Body of pancreas (tissue), 4 donors: Measurements from ENCODE around the gene ANO4. TPM values are rescaled to one million over a fixed set of nuclear protein-coding genes. Genes with fewer than 3 reads are reported as not detected.

ENCODE experiments used
- ATAC-seq: fragments of 150-250 bp; one replicate; pipeline ENCODE4 v1.9.1; 2016
- DNase-seq, 4 donors: peaks; one replicate each; pipeline ENCODE4 v3.0.0-alpha.2; 2019
- H3K27ac ChIP-seq, 4 donors: fragments of 200-600 bp; sonication (generic); 1 replicate in 3 of 4; 2 replicates in 1 of 4; pipeline versions ENCODE4 v1.5.1 to v1.6.1; 2016 to 2019; ENCODE audit warnings: mild to moderate bottlenecking in 1 of 4, mixed read lengths in 1 of 4, moderate library complexity in 1 of 4
- H3K27me3 ChIP-seq, 2 donors: fragments of 200-600 bp; sonication (generic); one replicate each; pipeline ENCODE4 v1.6.0; 2016; ENCODE audit warnings: mild to moderate bottlenecking in 1 of 2
- H3K36me3 ChIP-seq, 2 donors: fragments of 200-600 bp; sonication (generic); replicated peaks in 1 of 2; 2 replicates each; pipeline ENCODE4 v1.5.1; 2016; ENCODE audit warnings: low read depth in 2 of 2; ENCODE audit not compliant: insufficient read depth in 1 of 2
- H3K4me1 ChIP-seq: fragments of 200-600 bp; sonication (generic); one replicate; pipeline ENCODE4 v1.6.0; 2016
- H3K4me3 ChIP-seq, 2 donors: fragments of 200-600 bp; sonication (generic); 1 replicate in 1 of 2; 2 replicates in 1 of 2; pipeline ENCODE4 v1.5.1; 2016 to 2019
- H3K9me3 ChIP-seq, 3 donors: fragments of 200-600 bp; sonication (generic); 1 replicate in 2 of 3; 2 replicates in 1 of 3; pipeline ENCODE4 v1.5.1; 2016
- POLR2A ChIP-seq, 3 donors: fragments of 450-650 bp; IDR thresholded peaks; one replicate each; pipeline ENCODE4 v1.6.1; 2016; ENCODE audit warnings: antibody characterized with exemption in 3 of 3, mild to moderate bottlenecking in 2 of 3
- WGBS, 2 donors: methylation state at CpG; one replicate each; pipeline ENCODE4 v1.1.5; 2017; 5-methylcytosine and 5-hydroxymethylcytosine counted together
- intact Hi-C: fragments of 100-400 bp; cut with DNase I; formaldehyde crosslinking; loops from one replicate; pipeline ENCODE4 v1.15.1; 2023
- total RNA-seq, 2 donors: library from RNA; depleted of rRNA; stranded (reverse); fragments of >200 nt; gene quantifications; one replicate each; pipeline ENCODE4 v1.1.0, GENCODE V29; 2016
- TF ChIP-seq, protein P1 (sequence below), 7 experiments: fragments of 450-650 bp in 4 of 7; fragments of 200-600 bp in 3 of 7; sonication (generic) in 3 of 7; IDR thresholded peaks; one replicate each; pipeline ENCODE4 v1.5.1; 2016 to 2019; ENCODE audit warnings: antibody characterized with exemption in 7 of 7

ANO4 gene
- total RNA-seq, 2 donors from 2014 or later: 1.6 TPM; not detected in 1

DNA sequence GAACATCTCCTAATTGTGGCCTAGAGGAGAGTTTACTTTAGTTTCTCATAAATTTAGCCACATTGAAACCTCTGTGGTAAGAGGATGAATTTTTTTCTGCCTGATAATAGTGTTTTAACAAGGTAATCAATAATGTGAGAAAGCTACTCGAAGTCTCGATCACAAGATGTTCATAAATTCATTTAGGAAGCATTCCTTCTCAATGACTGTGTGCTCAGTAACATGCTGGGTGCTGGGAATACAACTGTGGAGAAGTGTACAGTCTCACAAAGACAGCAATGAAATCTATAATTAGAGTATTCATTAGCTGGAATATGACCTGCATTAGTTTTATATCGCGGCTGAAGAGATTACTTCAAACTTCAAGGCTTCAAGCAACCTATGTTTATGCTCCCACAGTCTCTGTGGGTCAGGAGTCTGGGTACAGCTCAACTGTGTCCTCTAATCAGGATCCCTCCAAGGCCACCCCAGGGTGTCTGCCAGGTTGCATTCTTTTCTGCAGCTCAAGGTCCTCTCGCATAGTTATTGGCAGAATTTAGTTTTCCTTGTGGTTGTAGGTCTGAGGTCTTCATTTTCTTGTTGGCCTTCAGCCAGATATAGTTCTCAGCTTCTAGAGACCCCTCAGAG lies 167.6 kb downstream of the ANO4 start:
- no peak overlapping the region for H3K27ac ChIP-seq
- 18 to 34% methylated on average over 5 of the region's 5 CpGs for WGBS, 2 donors
- TF ChIP-seq POLR2A (IDR thresholded peaks at IDR 0.05): no peak
- TF ChIP-seq, protein P1, sequence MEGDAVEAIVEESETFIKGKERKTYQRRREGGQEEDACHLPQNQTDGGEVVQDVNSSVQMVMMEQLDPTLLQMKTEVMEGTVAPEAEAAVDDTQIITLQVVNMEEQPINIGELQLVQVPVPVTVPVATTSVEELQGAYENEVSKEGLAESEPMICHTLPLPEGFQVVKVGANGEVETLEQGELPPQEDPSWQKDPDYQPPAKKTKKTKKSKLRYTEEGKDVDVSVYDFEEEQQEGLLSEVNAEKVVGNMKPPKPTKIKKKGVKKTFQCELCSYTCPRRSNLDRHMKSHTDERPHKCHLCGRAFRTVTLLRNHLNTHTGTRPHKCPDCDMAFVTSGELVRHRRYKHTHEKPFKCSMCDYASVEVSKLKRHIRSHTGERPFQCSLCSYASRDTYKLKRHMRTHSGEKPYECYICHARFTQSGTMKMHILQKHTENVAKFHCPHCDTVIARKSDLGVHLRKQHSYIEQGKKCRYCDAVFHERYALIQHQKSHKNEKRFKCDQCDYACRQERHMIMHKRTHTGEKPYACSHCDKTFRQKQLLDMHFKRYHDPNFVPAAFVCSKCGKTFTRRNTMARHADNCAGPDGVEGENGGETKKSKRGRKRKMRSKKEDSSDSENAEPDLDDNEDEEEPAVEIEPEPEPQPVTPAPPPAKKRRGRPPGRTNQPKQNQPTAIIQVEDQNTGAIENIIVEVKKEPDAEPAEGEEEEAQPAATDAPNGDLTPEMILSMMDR (IDR thresholded peaks at IDR 0.05): no peak

DNA sequence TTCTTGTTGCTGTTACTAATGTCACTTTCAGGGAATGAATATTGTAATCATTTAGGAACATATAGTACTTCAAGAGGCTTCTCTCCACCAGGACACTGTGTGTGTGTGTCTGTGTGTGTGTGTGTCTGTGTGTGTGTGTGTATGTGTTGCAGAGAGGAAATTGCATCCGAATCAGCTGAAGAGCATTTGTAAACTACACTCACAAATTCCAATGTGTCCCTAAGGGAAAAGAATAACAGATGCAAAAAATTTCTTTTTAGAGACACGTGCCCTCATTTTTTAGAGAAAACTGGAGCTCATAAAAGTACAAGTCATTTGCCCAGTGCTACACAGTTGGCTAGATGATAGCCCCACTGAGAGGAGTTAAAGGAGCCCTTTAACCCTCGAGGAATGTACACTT lies 168.8 kb downstream of the ANO4 start:
- no peaks in the 10 kb centered on the region for H3K36me3 ChIP-seq
- 69 to 74% methylated on average over 3 of the region's 3 CpGs for WGBS, 2 donors
- no peak overlapping the region for H3K4me3 ChIP-seq
- H3K27ac ChIP-seq: no peak overlapping the region
- TF ChIP-seq POLR2A (IDR thresholded peaks at IDR 0.05): no peak
- TF ChIP-seq, protein P1 (IDR thresholded peaks at IDR 0.05): no peak
- H3K9me3 ChIP-seq: no peaks in the 10 kb centered on the region
- ATAC-seq (no peak), DNase-seq (no peak)
- peaks cover 12% of the 10 kb centered on the region for H3K4me1 ChIP-seq
- intact Hi-C loops: no loop called here
- no peaks in the 10 kb centered on the region for H3K27me3 ChIP-seq

More for the DNA sequence above, 167.6 kb downstream of the ANO4 start:
- ATAC-seq (peak; percentile 69), DNase-seq (peak; percentile 32 to 56 (median 48))
- Histone ChIP-seq H3K9me3 (no peaks in the 10 kb centered on the region), H3K36me3 (no peaks in the 10 kb centered on the region), H3K27me3 (no peaks in the 10 kb centered on the region), H3K4me3 (no peak overlapping the region), H3K4me1 (peaks cover 12% of the 10 kb centered on the region)
- intact Hi-C loops: no loop called here

DNA sequence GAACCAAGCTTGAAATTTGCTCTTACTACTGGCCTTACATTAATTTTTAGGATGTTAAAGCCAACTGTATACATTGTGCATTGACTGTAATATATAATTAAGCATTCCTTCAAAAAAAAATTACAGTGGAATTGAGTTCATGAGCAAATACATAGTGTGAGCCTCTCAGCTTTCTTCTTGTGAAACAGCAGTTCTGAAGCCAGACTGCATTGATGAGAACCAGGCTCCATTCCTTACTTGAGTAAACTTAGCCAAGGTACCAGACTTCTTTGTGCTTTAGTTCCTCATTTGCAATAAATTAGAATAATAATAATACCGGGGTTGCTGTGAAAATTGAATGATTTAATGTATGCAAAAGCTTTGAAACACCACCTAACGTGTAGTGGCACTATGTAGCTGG lies 169.5 kb downstream of the ANO4 start:
- H3K36me3 ChIP-seq: no peaks in the 10 kb centered on the region
- no peaks in the 10 kb centered on the region for H3K9me3 ChIP-seq
- ATAC-seq (no peak), DNase-seq (no peak)
- intact Hi-C loops: no loop called here
- H3K4me1 ChIP-seq: peaks cover 12% of the 10 kb centered on the region
- no peaks in the 10 kb centered on the region for H3K27me3 ChIP-seq
- whole genome bisulfite sequencing, 2 donors: 54 to 57% methylated on average over 2 of the region's 2 CpGs
- no peak overlapping the region for H3K27ac ChIP-seq
- TF ChIP-seq POLR2A (IDR thresholded peaks at IDR 0.05): no peak
- TF ChIP-seq, protein P1 (IDR thresholded peaks at IDR 0.05): no peak
- no peak overlapping the region for H3K4me3 ChIP-seq

DNA sequence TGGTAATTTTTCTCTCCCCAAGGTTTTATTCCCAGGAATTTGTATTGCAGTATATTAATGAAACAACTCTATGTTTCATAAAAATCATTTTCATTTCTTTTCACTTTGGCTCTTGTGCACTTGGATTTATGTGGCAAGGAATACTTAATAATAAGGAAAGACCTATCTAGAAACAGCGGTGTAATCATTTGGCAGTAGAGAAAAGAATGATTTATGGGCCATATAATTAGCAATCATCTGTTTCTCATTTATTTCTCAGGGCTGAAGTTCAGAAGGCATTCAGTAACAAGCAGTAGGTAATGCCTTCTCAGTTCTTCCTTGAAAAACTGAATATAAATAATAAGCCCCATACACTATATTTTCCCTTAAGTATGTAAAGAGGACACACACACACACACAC lies 172.6 kb downstream of the ANO4 start:
- Histone ChIP-seq H3K27ac (no peak overlapping the region), H3K9me3 (no peaks in the 10 kb centered on the region), H3K4me1 (peaks cover 6% of the 10 kb centered on the region), H3K27me3 (no peaks in the 10 kb centered on the region), H3K4me3 (no peak overlapping the region), H3K36me3 (no peaks in the 10 kb centered on the region)
- ATAC-seq: no peak
- TF ChIP-seq, protein P1 (IDR thresholded peaks at IDR 0.05): no peak
- TF ChIP-seq POLR2A (IDR thresholded peaks at IDR 0.05): no peak
- WGBS, 2 donors: 45 to 62% methylated on average over 1 of the region's 1 CpG
- no peak for DNase-seq
- intact Hi-C loops: no loop called here

DNA sequence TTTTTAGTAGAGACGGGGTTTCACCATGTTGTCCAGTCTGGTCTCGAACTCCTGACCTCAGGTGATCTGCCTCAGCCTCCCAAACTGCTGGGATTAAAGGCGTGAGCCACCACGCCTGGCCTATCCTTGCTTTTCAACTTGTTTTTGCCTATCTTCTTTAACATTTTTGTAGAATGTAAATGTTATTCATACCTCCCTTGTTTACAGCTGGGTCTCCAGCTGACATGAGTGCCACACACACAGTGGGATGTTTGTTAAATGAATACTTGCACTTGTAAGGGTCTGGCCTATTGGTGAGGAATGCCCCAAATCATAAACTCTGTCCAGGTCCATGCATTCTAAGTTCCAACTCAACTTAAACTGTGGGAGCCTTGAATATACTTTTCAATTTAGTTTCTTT lies 176.3 kb downstream of the ANO4 start:
- Histone ChIP-seq H3K4me3 (no peak overlapping the region), H3K36me3 (no peaks in the 10 kb centered on the region), H3K4me1 (no peaks in the 10 kb centered on the region), H3K27me3 (no peaks in the 10 kb centered on the region), H3K9me3 (no peaks in the 10 kb centered on the region), H3K27ac (no peak overlapping the region)
- WGBS, 2 donors: 69 to 88% methylated on average over 4 of the region's 4 CpGs
- ATAC-seq (no peak), DNase-seq (no peak)
- TF ChIP-seq, protein P1 (IDR thresholded peaks at IDR 0.05): no peak
- TF ChIP-seq POLR2A (IDR thresholded peaks at IDR 0.05): no peak
- intact Hi-C loops: no loop called here
